OCI-LY1 (cell line): ENCODE measurements around the gene P2RY1.
A peak's percentile ranks its signal among the peaks of the same experiment; 100 is the strongest.

Source experiments
- H2AFZ ChIP-seq: fragments of 200-600 bp; sonication (generic), shearing (Covaris generic); 2 replicates; pipeline ENCODE4 v1.6.0; 2014; ENCODE audit warnings: antibody characterized with exemption, mild to moderate bottlenecking, low read length
- H3F3A ChIP-seq: fragments of 200-600 bp; sonication (generic), shearing (Covaris generic); 2 replicates; pipeline ENCODE4 v1.6.0; 2014; ENCODE audit warnings: mild to moderate bottlenecking, antibody characterized with exemption, low read length, moderate library complexity; ENCODE audit not compliant: insufficient read depth
- H3K27ac ChIP-seq: fragments of 200-600 bp; sonication (generic); 2 replicates; pipeline ENCODE4 v1.5.1; 2014; ENCODE audit warnings: low read length, mixed run types, mild to moderate bottlenecking, low read depth; ENCODE audit not compliant: poor library complexity, severe bottlenecking
- H3K27me3 ChIP-seq: fragments of 200-600 bp; sonication (generic); 2 replicates; pipeline ENCODE4 v1.6.0; 2014; ENCODE audit warnings: antibody characterized with exemption, mild to moderate bottlenecking, low read length, moderate library complexity; ENCODE audit not compliant: insufficient read depth
- H3K36me3 ChIP-seq: fragments of 200-600 bp; sonication (generic); 2 replicates; pipeline ENCODE4 v1.6.1; 2014; ENCODE audit warnings: mild to moderate bottlenecking, antibody characterized with exemption, low read length, moderate library complexity, mixed read lengths; ENCODE audit not compliant: insufficient read depth
- H3K4me1 ChIP-seq: fragments of 200-600 bp; sonication (generic); 2 replicates; pipeline ENCODE4 v1.5.1; 2014; ENCODE audit warnings: mild to moderate bottlenecking, low read length, moderate library complexity; ENCODE audit not compliant: insufficient read depth, severe bottlenecking
- H3K4me2 ChIP-seq: fragments of 200-600 bp; sonication (generic), shearing (Covaris generic); 2 replicates; pipeline ENCODE4 v1.6.1; 2014; ENCODE audit warnings: low read length
- H3K4me3 ChIP-seq: fragments of 200-600 bp; sonication (generic); 2 replicates; pipeline ENCODE4 v1.5.1; 2014; ENCODE audit warnings: low read length, low read depth, mild to moderate bottlenecking, mixed read lengths; ENCODE audit not compliant: poor library complexity, severe bottlenecking
- H3K79me2 ChIP-seq: fragments of 200-600 bp; shearing (Covaris generic); 2 replicates; pipeline ENCODE4 v1.6.1; 2016; ENCODE audit warnings: mixed run types, low read length, mixed read lengths; ENCODE audit not compliant: insufficient read depth
- H3K9ac ChIP-seq: fragments of 200-600 bp; sonication (generic), shearing (Covaris generic); 2 replicates; pipeline ENCODE4 v1.6.1; 2014; ENCODE audit warnings: mild to moderate bottlenecking, low read length, mixed read lengths
- H3K9me2 ChIP-seq: fragments of 200-600 bp; sonication (generic), shearing (Covaris generic); 2 replicates; pipeline ENCODE4 v1.6.1; 2014; ENCODE audit warnings: low read depth, mild to moderate bottlenecking, low read length, mixed read lengths
- H3K9me3 ChIP-seq: fragments of 200-600 bp; shearing (Covaris generic); 2 replicates; pipeline ENCODE4 v1.6.1; 2014; ENCODE audit warnings: low read length, mixed read lengths
- H4K20me1 ChIP-seq: fragments of 200-600 bp; sonication (generic), shearing (Covaris generic); 2 replicates; pipeline ENCODE4 v1.6.0; 2016; ENCODE audit warnings: mild to moderate bottlenecking, low read length; ENCODE audit not compliant: insufficient read depth
- EZH2 ChIP-seq: fragments of 200-600 bp; sonication (generic), shearing (Covaris generic); IDR thresholded peaks from 2 replicates; pipeline ENCODE4 v1.8.0; 2017; ENCODE audit warnings: borderline replicate concordance, mixed run types, mild to moderate bottlenecking, antibody characterized with exemption, low read length, moderate library complexity, mixed read lengths
- TF ChIP-seq, protein P1 (sequence below): fragments of 200-600 bp; sonication (generic), shearing (Covaris generic); IDR thresholded peaks from 2 replicates; pipeline ENCODE4 v1.5.1; 2017; ENCODE audit warnings: mild to moderate bottlenecking, antibody characterized with exemption, low read length, moderate library complexity, mixed read lengths

The P2RY1 gene

GRCh38 chr3:152832046-152832445 is 2.9 kb upstream of the P2RY1 start:
- no peak overlapping the region for H3K27ac ChIP-seq
- H3K4me1 ChIP-seq: no peaks in the 10 kb centered on the region
- no peaks in the 10 kb centered on the region for H3K36me3 ChIP-seq
- H4K20me1 ChIP-seq: no peaks in the 10 kb centered on the region
- H3K4me2 ChIP-seq: no peak overlapping the region
- no peak overlapping the region for H3K4me3 ChIP-seq
- H3K9ac ChIP-seq: no peak overlapping the region
- no peak overlapping the region for H2AFZ ChIP-seq
- no peaks in the 10 kb centered on the region for H3K9me3 ChIP-seq
- no peaks in the 10 kb centered on the region for H3K27me3 ChIP-seq
- no peaks in the 10 kb centered on the region for H3F3A ChIP-seq
- H3K9me2 ChIP-seq: no peaks in the 10 kb centered on the region
- TF ChIP-seq, protein P1, sequence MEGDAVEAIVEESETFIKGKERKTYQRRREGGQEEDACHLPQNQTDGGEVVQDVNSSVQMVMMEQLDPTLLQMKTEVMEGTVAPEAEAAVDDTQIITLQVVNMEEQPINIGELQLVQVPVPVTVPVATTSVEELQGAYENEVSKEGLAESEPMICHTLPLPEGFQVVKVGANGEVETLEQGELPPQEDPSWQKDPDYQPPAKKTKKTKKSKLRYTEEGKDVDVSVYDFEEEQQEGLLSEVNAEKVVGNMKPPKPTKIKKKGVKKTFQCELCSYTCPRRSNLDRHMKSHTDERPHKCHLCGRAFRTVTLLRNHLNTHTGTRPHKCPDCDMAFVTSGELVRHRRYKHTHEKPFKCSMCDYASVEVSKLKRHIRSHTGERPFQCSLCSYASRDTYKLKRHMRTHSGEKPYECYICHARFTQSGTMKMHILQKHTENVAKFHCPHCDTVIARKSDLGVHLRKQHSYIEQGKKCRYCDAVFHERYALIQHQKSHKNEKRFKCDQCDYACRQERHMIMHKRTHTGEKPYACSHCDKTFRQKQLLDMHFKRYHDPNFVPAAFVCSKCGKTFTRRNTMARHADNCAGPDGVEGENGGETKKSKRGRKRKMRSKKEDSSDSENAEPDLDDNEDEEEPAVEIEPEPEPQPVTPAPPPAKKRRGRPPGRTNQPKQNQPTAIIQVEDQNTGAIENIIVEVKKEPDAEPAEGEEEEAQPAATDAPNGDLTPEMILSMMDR: no peak
- no peak for TF ChIP-seq EZH2
- H3K79me2 ChIP-seq: no peaks in the 10 kb centered on the region

- Histone ChIP-seq H3K4me1 (no peaks in the 10 kb centered on the region), H4K20me1 (no peaks in the 10 kb centered on the region), H3K27ac (no peak overlapping the region), H3K36me3 (no peaks in the 10 kb centered on the region), H3K4me3 (no peak overlapping the region), H3K27me3 (no peaks in the 10 kb centered on the region), H3K9ac (no peak overlapping the region), H3K9me3 (no peaks in the 10 kb centered on the region), H2AFZ (no peak overlapping the region), H3K4me2 (no peak overlapping the region), H3F3A (no peaks in the 10 kb centered on the region), H3K9me2 (no peaks in the 10 kb centered on the region), H3K79me2 (no peaks in the 10 kb centered on the region)
- TF ChIP-seq, protein P1: no peak
- TF ChIP-seq EZH2: no peak
Observed at GRCh38 chr3:152833089-152833488, 1.8 kb upstream of the P2RY1 start.

DNA sequence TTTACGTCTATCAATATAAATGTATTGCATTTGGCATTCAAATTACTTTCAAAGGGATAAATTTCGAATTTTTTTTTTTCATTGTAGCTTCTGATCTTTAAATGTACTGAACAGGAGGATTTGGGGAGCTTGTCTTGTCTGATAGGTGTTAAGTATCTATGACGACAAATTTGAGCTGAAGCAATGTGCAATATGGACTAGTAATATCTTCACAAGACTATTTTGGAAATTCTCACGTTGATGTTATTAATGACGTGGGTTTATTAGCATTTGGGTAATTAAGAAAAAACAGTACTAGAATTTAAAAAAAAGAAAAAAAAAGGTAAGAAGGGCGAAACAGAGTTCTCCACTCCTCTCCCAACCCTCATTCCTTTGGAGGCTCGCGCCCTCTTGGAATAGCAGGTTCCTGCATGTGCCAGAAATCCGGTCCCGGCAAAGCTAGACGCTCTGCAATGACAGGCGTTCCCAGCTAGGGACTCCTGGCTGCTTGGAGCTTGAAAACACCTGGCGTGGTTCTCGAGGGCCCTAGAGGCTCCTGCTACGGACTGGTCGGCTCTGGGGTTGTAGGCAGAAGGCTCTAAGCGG is 648 bp upstream of the P2RY1 start:
- no peak overlapping the region for H2AFZ ChIP-seq
- H3K4me3 ChIP-seq: peak overlapping the region; percentile 50
- peak overlapping the region; percentile 37 for H3K4me2 ChIP-seq
- H3K9ac ChIP-seq: no peak overlapping the region
- H3K4me1 ChIP-seq: no peaks in the 10 kb centered on the region
- H3K27ac ChIP-seq: no peak overlapping the region
- no peaks in the 10 kb centered on the region for H3K9me2 ChIP-seq
- no peak for TF ChIP-seq EZH2
- TF ChIP-seq, protein P1: no peak
- H3K9me3 ChIP-seq: no peaks in the 10 kb centered on the region
- H3F3A ChIP-seq: no peaks in the 10 kb centered on the region
- no peaks in the 10 kb centered on the region for H3K27me3 ChIP-seq
- no peaks in the 10 kb centered on the region for H4K20me1 ChIP-seq
- no peaks in the 10 kb centered on the region for H3K36me3 ChIP-seq
- H3K79me2 ChIP-seq: no peaks in the 10 kb centered on the region
